CD4-positive, alpha-beta T cell treated with Interleukin-6 for 4 hours (primary cell): ENCODE data around the gene RDH5.

ENCODE experiments used
- DNase-seq: peaks from one replicate; pipeline ENCODE4 v3.0.0-alpha.2; 2020; ENCODE audit warnings: mixed read lengths

RDH5 gene, protein sequence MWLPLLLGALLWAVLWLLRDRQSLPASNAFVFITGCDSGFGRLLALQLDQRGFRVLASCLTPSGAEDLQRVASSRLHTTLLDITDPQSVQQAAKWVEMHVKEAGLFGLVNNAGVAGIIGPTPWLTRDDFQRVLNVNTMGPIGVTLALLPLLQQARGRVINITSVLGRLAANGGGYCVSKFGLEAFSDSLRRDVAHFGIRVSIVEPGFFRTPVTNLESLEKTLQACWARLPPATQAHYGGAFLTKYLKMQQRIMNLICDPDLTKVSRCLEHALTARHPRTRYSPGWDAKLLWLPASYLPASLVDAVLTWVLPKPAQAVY

DNA sequence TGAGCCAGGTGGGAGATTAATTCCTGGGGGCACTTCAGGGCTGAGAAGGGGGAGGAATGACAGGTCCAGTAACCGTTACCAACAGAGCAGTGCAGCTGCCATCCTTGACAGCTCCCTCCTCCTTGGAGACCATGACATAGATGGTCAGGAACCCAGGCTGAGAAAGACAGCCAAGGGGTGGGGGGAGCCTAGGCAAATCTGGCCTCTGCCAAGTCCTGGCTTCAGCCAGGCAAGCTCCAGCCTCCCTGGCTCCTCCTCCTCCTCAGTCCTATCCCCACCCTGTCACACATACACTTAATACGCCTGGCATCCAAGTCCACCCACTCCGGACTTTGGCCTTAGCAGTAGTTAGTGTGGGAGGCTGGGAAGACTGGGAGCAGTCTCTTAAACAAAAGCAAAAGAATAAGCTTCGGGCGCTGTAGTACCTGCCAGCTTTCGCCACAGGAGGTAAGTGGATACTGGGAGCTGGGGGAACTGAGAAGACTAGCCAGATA is at the start of gene RDH5:
TSS of gene RDH5 (plus strand) at position 323 of the 494 bp plus-strand sequence. CDS start 792 bp downstream, outside the sequence.
- no peak for DNase-seq

DNA sequence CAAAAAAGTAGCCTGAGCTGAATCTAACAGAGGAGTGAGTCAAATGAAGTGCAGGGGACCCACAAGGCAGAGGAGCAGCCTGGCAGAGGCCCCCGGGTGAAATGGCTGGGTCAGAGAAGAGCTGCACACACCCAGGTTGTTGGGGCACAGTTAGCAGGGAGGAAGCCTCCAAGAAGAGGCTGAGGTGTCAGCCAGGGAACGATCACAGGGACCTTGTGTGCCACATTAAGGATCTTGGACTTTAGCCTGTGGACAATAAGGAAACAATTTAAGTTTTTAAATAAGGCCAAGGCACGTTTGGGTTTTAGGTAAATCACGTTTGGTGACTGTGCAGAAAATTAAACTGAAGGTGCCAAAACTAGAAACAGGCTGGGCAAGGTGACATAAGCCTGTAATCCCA is 48.4 kb upstream of the RDH5 start:
- DNase-seq: no peak

DNA sequence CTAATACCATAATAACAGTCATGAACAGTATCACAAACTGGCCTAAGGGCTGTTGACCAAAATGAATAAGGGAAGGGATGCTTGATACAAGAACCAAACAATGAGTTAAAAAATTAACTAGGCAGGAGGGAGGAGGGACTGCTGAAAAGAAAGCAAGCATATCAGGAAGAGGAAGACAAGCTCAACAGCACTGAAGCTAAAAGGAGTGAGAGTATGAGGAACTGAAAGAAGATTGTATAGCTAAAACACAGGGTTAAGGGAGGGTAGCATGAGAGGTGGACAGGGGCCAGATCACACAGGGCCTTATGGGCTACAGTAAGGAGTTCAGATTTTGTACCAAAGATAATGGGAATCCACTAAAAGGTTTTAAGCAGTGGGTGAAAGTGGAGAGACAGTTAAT is 46.6 kb upstream of the RDH5 start:
- no peak for DNase-seq

DNA sequence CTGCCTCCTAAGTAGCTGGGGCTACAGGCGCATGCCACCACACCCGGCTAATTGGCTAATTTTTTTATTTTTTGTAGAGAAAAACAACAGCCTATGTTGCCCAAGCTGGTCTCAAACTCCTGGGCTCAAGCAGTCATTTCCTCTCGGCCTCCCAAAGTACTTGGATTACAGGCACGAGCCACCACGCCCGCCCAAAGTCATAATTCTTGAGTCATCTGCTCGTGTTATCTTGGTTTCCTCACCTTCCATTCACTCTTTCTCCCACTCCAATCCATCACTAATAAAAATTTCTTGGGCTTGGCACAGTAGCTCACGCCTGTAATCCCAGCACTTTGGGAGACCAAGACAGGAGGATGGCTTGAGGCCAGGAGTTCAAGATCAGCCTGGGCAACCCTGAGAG is 44.5 kb upstream of the RDH5 start:
- no peak for DNase-seq

DNA sequence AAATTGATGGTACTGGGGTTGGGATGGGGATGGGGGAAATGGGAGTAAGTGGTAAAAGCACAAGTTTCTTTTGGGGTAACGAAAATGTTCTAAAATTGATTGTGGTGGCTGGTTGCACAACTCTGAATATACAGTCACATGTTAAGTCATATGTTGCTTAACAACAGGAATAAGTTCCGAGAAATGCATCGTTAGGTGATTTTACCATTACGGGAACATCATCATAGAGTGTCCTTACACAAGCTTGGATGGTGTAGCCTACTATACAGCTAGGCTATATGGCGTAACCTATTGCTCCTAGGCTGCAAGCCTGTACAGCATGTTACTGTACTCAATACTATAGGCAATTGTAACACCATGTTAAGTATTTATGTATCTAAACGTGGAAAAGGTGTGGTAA is 43.5 kb upstream of the RDH5 start:
- no peak for DNase-seq

DNA sequence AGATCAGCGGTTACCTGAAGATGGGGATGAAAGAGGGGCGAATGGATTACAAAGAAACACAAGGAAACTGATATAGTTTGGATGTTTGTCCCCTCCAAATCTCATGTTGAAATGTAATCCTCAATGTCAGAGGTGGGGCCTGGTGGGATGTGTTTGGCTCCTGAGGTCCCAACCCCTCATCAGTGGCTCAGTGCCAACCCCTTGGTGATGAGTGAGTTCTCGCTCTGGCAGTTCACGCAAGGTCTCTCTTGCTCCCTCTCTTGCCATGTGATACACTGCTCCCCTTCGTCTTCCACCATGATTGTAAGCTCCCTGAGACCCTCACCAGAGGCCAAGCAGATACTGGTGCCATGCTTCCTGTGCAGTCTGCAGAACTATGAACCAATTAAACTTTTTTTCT is 40.5 kb upstream of the RDH5 start:
- DNase-seq: no peak

DNA sequence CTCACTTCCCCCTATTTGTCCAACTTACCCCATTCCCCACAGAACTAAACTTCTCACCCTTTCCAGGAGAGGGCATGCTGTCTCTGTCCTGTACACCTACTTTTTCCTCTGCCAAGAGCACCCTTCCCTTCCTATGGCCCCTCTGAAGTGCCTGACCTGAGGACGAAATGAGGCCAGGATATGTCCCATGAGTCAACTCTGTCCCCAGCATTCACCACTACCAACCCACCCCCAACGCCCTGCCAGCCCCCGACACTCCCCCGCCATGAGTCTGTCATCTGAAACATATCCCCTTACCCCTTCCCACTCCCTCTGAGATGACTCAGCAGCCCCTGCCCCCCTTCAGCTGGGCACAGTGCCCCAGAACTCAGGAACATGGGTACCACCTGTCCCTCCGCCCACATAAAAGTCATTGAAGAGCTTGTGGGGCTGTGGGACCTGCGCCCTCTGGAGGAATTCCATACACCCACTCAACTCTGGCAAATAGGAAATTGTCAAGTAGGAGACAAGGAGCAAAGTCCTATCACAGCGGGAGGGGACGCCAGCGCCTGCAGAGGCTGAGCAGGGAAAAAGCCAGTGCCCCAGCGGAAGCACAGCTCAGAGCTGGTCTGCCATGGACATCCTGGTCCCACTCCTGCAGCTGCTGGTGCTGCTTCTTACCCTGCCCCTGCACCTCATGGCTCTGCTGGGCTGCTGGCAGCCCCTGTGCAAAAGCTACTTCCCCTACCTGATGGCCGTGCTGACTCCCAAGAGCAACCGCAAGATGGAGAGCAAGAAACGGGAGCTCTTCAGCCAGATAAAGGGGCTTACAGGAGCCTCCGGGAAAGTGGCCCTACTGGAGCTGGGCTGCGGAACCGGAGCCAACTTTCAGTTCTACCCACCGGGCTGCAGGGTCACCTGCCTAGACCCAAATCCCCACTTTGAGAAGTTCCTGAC is 38.8 kb upstream of the RDH5 start:
- no peak for DNase-seq

DNA sequence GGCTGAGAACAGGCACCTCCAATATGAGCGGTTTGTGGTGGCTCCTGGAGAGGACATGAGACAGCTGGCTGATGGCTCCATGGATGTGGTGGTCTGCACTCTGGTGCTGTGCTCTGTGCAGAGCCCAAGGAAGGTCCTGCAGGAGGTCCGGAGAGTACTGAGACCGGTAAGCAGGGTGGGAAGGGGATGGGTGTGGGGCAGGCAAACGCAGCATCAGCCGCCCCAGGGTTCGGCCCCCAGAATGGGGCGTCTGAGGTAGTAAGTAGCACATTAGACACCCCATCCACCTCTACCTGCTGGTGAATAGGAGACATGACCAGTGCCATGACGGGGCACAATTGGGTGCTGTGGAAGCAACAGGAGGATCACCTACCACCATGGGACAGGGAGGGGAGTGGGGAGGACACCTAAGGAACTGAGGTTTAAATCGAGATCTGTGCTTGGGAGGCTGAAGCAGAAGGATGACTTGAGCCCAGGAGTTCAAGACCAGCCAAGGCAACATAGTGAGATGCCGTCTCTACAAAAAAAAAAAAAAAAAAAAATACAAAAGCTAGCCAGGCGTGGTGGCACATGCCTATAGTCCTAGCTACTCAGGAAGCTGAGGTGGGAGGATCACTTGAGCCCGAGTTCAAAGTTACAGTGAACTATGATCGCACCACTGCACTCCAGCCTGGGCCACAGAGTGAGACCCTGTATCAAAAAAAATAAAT is 38.0 kb upstream of the RDH5 start:
- no peak for DNase-seq

DNA sequence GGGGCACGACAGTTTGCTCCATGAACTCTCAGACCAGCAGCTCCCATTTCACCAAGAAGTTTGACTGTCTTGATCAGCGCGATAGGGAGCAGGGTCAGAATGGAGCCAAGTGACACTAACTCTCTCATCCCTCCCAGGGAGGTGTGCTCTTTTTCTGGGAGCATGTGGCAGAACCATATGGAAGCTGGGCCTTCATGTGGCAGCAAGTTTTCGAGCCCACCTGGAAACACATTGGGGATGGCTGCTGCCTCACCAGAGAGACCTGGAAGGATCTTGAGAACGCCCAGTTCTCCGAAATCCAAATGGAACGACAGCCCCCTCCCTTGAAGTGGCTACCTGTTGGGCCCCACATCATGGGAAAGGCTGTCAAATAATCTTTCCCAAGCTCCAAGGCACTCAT is 36.5 kb upstream of the RDH5 start:
- DNase-seq: no peak

DNA sequence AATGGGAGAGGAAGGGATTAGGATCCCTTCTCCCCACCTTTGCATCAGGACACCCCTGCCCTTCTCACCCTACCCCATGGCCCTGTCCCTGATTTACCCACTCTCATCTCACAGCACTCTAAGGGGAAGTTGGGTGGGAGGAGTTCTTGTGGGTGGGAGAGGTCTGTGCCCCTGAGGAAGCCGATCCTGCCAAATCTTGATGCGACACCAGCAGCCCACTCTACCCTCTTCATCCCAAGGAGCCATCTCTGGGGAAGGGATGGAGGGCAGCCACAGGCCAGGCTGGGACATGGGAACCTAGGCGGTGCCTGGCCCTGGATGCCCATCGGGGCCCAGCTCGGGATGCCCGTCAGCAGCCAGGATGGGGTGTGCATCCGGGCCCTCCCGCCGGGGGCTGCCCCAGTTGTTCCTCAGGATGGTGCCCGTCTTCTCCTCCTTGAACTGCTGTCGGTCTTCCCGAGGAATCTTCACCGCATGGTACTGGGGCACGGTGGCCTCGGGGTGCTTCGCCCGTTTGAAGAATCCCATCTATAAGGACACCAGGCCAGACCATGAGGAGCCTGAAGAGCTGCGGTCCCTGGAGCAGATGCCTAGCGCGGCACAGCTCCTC is 35.3 kb upstream of the RDH5 start:
- DNase-seq: no peak

DNA sequence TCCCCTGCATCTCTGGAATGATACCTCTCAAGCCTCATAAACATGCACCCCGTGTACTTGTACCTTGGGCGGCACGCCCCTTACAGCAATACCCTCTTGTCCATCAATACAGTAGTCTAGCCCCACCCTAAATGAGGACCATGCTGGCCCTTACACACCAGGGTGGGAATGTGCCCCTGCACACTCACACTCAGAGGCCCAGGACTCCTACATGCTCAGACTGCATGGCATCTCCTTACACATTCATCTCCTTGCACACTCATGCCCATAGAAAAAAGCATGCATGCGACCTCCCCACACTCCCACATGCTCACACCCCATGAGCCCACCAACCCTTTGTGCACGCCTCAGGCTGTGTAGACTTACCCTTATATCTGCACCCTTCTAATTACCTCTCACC is 34.5 kb upstream of the RDH5 start:
- DNase-seq: no peak

DNA sequence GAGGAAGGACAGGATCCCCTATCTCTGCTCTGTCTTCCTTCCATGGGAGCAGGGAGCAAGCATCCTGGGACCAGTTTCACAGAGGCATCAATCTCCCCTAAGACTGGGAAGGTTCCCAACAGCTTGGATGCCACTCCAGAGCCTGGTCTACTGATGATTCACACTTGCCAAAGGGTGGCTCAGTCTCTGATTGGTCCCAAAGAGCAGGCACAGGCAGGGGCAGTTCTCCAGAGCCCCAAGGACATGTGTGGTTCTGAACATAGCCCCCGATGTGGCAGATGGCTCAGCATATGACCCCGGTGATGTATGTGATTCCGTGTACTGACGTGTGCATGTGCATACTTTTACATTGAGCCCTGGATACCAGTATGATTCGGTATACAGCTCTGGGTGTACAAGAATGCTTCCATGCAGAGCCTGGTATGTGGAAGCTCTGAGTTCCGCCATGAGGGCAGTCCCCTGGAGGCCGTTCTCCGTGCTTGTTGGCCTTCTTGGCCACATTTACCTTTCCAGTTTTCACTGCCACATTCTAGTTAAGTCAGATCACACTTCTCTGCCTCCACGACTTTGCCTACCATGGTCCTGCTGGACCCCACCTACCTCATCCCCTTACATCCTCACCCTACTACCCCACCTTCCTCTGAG is 33.7 kb upstream of the RDH5 start:
- no peak for DNase-seq

DNA sequence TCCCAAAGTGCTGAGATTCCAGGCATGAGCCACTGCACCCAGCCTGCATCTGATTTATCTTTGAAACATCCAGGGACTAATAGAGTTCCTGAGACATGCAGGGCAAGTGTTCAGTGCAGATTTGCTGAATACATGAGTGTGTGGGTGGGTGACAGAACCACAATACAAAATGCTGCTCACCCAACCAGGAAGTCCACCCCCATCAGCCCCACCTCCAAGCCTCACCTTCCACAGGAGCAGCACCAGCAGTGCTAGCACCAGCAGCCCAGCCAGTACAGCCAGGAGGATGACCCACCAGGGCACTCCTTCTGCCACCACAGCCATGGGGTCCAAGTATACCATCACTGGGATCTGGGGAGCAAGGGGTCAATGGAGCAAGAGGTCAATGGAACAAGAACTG is 32.4 kb upstream of the RDH5 start:
- no peak for DNase-seq

DNA sequence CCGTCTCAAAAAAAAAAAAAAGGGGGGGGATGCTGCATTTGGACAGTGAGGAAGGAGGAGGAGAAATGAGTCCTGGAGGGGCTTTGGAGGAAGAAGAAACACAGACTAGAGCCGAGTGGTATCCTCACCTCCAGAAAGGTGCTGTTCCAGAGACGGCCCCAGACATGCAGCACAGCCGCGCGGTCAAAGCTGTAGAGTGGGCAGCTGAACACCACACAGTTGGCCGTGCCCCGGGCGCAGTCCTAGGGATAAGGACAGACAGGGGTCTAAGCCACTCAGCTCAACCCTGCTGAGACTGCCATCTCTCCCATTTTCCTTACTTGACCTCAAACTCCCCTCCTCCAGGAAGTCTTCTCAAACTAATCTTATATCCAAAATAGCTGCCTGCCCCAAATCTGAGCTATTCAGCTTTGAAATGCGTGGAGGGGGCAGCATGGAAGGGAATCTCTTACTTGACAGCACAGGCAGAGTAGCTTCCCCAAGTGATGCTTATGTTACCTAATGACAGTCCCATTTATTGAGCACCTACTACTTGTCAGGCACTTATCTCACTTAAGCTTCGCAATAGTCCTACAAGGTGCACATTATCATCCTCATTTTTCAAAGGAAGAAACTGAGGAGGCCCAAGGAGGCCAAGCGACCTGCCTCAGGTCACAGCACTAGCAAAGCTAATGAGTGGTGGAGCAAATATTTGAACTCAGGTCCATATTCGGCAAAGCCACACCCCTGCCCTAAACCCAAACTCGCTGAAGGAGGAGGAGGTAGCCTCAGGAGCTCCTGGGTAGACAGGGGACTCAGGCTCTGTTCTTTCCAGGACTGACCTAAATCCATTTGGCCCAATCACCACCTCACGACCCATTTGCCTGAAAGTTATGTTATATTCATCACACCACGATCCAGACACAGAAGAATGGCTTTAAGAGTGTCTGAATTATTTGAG is 31.2 kb upstream of the RDH5 start:
- no peak for DNase-seq

DNA sequence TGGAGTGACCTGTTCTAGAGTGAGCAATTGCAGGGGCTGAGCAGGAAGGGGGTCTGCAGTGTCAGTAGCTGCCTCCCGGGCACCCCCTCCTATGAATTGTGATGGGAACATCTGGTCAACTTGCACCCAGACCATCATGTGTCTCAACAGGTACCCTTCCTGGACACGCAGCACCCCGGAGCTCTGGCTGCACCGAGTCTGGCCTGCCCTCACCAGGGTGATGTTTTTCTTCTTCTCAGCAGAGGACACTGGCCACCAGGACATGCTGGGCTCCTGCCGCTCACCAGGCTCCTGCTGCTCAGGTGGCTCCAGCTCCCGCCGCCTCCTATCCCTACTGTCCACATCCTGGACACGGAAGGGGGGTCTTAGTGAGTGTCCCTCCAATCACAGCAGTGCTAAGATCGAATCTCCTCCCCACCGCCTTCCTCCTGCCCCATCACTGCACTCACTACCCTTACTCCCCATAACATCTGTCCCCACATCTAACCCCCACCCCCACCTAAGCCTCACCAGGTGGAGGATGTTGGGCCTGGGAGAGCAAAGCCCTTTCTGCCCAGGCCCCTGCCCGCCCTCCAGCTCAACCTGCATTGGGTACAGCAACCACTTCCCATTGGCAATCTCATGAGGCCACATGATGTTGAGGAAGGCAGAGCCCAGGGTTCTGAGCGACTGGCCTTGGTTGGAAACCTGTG is 27.4 kb upstream of the RDH5 start:
- no peak for DNase-seq

DNA sequence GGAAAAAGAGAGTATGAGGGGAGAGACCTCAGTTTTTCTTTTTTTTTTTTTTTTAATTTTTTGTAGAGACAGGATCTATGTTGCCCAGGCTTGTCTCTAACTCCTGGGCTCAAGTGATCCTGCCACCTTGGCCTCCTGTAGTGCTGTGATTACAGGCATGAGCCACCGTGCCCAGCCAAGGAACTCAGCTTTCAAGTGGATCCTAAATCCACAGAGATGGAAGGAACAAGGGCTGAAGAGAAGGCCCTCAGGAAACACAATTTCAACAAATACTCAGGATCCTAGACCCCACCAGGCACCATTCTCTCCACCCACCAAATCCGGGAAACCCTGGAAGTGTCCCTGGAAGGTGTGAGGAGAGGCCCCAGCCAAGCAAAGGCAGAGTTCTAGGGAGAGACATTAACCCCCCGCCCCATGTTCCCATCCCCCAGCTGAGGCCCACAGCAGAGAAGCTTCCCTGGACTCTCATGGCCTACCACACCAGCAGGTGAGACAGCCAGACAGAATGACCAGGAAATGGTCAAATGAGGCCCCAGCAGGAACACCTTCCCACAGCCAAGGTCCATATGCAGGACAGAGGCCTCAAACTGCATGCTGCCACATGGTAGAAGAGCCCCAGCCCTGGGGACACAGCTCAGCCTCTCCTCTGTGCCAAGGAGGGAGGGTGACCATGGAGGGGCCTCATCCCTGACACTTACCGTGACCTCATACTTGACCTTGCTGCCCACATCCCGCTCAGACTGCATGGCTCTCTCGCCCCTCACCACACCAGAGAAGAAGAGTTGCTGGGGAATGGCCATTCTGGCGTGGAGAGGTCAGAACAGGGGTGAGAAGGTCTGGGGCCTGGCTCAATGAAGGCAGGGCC is 26.6 kb upstream of the RDH5 start:
- DNase-seq: no peak

DNA sequence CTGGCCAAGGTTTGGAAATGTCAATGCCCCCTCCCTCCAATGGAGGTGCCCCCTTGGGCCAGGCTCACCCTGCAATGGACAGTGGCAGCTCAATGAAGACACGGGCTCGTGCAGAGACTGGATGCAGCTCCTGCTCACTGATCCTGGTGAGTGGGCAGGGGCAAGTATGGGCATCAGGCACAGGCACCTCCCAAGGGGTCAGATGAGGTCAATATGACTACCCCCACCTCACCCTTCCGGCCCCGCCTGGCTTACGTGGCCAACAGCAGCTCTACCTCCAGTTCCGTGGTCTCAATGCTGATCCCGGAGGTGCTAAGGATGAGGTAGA is 26.0 kb upstream of the RDH5 start:
- no peak for DNase-seq

DNA sequence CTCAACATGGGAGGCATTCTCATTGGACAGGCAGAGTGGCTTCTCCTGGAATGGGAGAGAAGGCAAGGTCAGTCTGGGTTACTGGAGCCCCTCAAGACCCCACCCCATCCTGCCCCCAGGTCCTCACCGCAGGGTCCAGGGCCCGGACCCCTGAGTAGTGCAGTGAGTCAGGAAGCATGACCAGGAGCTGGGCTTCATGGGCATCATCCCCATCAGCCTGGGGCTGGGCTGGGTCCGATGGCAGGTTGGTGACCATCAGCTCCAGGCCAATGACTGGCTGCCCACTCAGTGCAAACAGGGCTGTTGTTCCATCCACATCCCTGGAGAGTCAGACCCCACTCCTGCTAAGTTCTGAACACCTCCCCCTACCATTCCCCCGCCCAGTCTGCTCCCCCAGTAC is 25.5 kb upstream of the RDH5 start:
- DNase-seq: no peak

DNA sequence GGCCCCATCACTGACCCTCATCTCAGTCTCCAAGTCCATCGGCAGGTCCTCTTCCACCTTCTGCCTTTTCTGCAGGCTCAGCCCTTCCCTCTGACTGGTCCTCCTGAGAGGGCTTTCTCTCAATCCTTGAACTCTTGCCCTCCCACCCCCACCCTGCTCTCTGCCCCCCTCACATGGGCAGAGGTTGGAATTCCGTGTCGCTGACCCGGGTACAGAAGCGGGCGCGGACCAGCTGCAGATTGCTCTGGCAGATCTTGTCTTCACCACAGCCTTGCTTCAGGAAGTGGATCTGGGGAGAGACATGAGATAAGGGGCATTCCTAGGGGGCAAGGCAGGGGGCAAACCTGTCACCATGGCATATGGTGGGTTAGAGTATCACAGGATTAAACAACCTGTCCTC is 24.8 kb upstream of the RDH5 start:
- no peak for DNase-seq

DNA sequence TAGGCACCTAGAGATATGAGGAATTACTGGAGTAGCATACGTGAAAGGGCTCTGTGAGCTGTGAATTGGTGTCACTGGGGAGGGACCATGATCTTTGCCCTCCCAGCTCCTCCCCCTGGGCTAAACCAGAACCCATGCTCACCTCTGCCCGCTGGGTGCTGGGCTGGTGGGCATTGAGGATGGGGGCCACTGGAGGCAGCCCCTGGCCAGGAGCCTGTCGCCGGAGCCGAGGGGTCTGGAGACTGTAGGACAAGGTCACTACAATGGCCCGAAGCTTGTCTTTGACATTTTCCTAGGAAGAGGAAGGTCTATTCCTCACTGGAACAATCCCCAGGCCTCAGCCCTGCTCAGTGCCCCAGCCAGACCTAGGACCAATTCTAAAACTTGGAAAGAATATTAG is 24.1 kb upstream of the RDH5 start:
- no peak for DNase-seq
